H1 (cell line): ENCODE measurements around the gene ACSL6. TPM values are rescaled to one million over a fixed set of nuclear protein-coding genes. Genes with fewer than 3 reads are reported as not detected.

Experiments
- CTCF ChIA-PET: fragments of 300-600 bp; sonication (Branson Sonifier 250); formaldehyde crosslinking; loops from one replicate; lab custom pipeline; 2021; ENCODE audit not compliant: partially characterized antibody; lab: Charles Lee
- POLR2A ChIA-PET: fragments of 300-600 bp; sonication (Branson Sonifier 250); formaldehyde crosslinking; loops from one replicate; lab custom pipeline; 2021; ENCODE audit warnings: inconsistent platforms; ENCODE audit not compliant: partially characterized antibody; lab: Charles Lee
- DNase-seq, 2 experiments: peaks; one replicate each; pipeline versions ENCODE4 v3.0.0 to v3.0.0-alpha.2; 2010 to 2022; ENCODE audit warnings: low spot score in 2 of 2, low read depth in 1 of 2, mixed read lengths in 1 of 2
- FAIRE-seq: peaks from 2 replicates; lab custom pipeline; 2011; peaks lifted over from hg19 to GRCh38; lab: Jason Lieb, UNC
- H2AFZ ChIP-seq: 2 replicates; pipeline ENCODE4 v1.8.1; 2012; ENCODE audit warnings: low read length, inconsistent platforms
- H2AK5ac ChIP-seq: 2 replicates; pipeline ENCODE4 v1.6.1; 2013; ENCODE audit warnings: low read depth, low read length
- H2BK120ac ChIP-seq: replicated peaks from 2 replicates; pipeline ENCODE3; 2013; ENCODE audit warnings: low read depth, low read length, inconsistent platforms
- H2BK12ac ChIP-seq: 2 replicates; pipeline ENCODE4 v1.6.1; 2013; ENCODE audit warnings: low read depth, low read length
- H2BK15ac ChIP-seq: 2 replicates; pipeline ENCODE4 v1.6.1; 2013; ENCODE audit warnings: low read length
- H2BK20ac ChIP-seq: 2 replicates; pipeline ENCODE4 v1.6.1; 2013; ENCODE audit warnings: low read length
- H2BK5ac ChIP-seq: 2 replicates; pipeline ENCODE4 v1.6.1; 2013; ENCODE audit warnings: low read depth, low read length
- H3K14ac ChIP-seq: 2 replicates; pipeline ENCODE4 v1.6.1; 2013; ENCODE audit warnings: inconsistent platforms; ENCODE audit not compliant: insufficient read length
- H3K18ac ChIP-seq: 2 replicates; pipeline ENCODE4 v1.6.1; 2013; ENCODE audit warnings: low read length; ENCODE audit errors: extremely low read depth
- H3K23ac ChIP-seq: 2 replicates; pipeline ENCODE4 v1.6.1; 2013; ENCODE audit warnings: inconsistent platforms; ENCODE audit not compliant: insufficient read length
- H3K23me2 ChIP-seq: 2 replicates; pipeline ENCODE4 v1.6.1; 2013; ENCODE audit warnings: low read depth, low read length
- H3K27ac ChIP-seq: 2 replicates; pipeline ENCODE4 v1.6.1; 2011; ENCODE audit warnings: low read depth, low read length, inconsistent platforms
- H3K27me3 ChIP-seq, 4 experiments: replicated peaks in 1 of 4; 1 replicate in 1 of 4; 2 replicates in 3 of 4; pipeline versions ENCODE4 v1.6.1 to v1.8.1; 2011 to 2013; ENCODE audit warnings: low read length in 3 of 4, mild to moderate bottlenecking in 3 of 4, inconsistent platforms in 2 of 4, mixed read lengths in 2 of 4, moderate library complexity in 1 of 4; ENCODE audit not compliant: control insufficient read depth in 3 of 4, insufficient read depth in 3 of 4; ENCODE audit errors: extremely low read depth in 1 of 4
- H3K36me3 ChIP-seq, 4 experiments: 2 replicates each; pipeline versions ENCODE4 v1.6.1 to v1.8.1; 2011 to 2013; ENCODE audit warnings: mild to moderate bottlenecking in 4 of 4, low read length in 3 of 4, moderate library complexity in 2 of 4, control low read depth in 1 of 4, inconsistent platforms in 1 of 4; ENCODE audit not compliant: insufficient read depth in 4 of 4, control insufficient read depth in 2 of 4
- H3K4ac ChIP-seq: replicated peaks from 2 replicates; pipeline ENCODE3; 2013; ENCODE audit warnings: low read length, low read depth, mixed read lengths, inconsistent platforms; ENCODE audit not compliant: insufficient read length
- H3K4me1 ChIP-seq, 4 experiments: replicated peaks in 1 of 4; 1 replicate in 1 of 4; 2 replicates in 3 of 4; pipeline versions ENCODE4 v1.6.1 to v1.8.1; 2011 to 2013; ENCODE audit warnings: low read length in 3 of 4, inconsistent platforms in 2 of 4, mixed read lengths in 1 of 4; ENCODE audit not compliant: insufficient read depth in 4 of 4, control insufficient read depth in 3 of 4
- H3K4me2 ChIP-seq, 2 experiments: 2 replicates each; pipeline versions ENCODE4 v1.6.1 to v1.8.1; 2011 to 2013; ENCODE audit warnings: low read depth in 2 of 2, low read length in 2 of 2, control low read depth in 1 of 2, inconsistent platforms in 1 of 2, mild to moderate bottlenecking in 1 of 2; ENCODE audit not compliant: insufficient read depth in 1 of 2
- H3K4me3 ChIP-seq, 4 experiments: fragments of 200-600, 300-600 bp in 1 of 4; sonication (generic), shearing (Covaris generic), sonication (Bioruptor Twin) in 1 of 4; 2 replicates each; pipeline versions ENCODE4 v1.5.1 to v1.8.1; 2011 to 2016; ENCODE audit warnings: low read length in 4 of 4, low read depth in 3 of 4, control low read depth in 2 of 4, inconsistent platforms in 2 of 4, mild to moderate bottlenecking in 2 of 4, mixed read lengths in 1 of 4, moderate library complexity in 1 of 4; ENCODE audit not compliant: insufficient read depth in 2 of 4; ENCODE audit errors: extremely low read depth in 1 of 4
- H3K56ac ChIP-seq: replicated peaks from 2 replicates; pipeline ENCODE3; 2013; ENCODE audit warnings: low read depth, mild to moderate bottlenecking, mixed read lengths, low read length, inconsistent platforms; ENCODE audit not compliant: insufficient read length
- H3K79me1 ChIP-seq: 2 replicates; pipeline ENCODE4 v1.6.1; 2013; ENCODE audit warnings: low read depth, low read length, control low read depth
- H3K79me2 ChIP-seq, 2 experiments: 2 replicates each; pipeline versions ENCODE4 v1.6.1 to v1.8.1; 2012 to 2013; ENCODE audit warnings: low read length in 2 of 2, mild to moderate bottlenecking in 2 of 2, inconsistent platforms in 1 of 2; ENCODE audit not compliant: insufficient read depth in 2 of 2, control insufficient read depth in 1 of 2
- H3K9ac ChIP-seq, 4 experiments: replicated peaks in 1 of 4; 1 replicate in 1 of 4; 2 replicates in 3 of 4; pipeline versions ENCODE4 v1.6.1 to v1.8.1; 2011 to 2013; ENCODE audit warnings: low read depth in 3 of 4, low read length in 3 of 4, control low read depth in 2 of 4, mild to moderate bottlenecking in 2 of 4, moderate library complexity in 2 of 4, inconsistent platforms in 1 of 4; ENCODE audit errors: extremely low read depth in 1 of 4
- H3K9me3 ChIP-seq, 2 experiments: 2 replicates each; pipeline versions ENCODE4 v1.6.1 to v1.8.1; 2012 to 2013; ENCODE audit warnings: mild to moderate bottlenecking in 2 of 2, moderate library complexity in 2 of 2, control low read depth in 1 of 2, inconsistent platforms in 1 of 2, low read depth in 1 of 2, low read length in 1 of 2, mixed read lengths in 1 of 2; ENCODE audit not compliant: insufficient read depth in 2 of 2
- H4K20me1 ChIP-seq, 2 experiments: replicated peaks in 1 of 2; 2 replicates each; pipeline versions ENCODE3 to v1.8.1; 2011 to 2013; ENCODE audit warnings: inconsistent platforms in 2 of 2, low read length in 2 of 2, mild to moderate bottlenecking in 1 of 2; ENCODE audit not compliant: insufficient read depth in 2 of 2, control insufficient read depth in 1 of 2
- H4K5ac ChIP-seq: 2 replicates; pipeline ENCODE4 v1.6.1; 2013; ENCODE audit warnings: low read length, low read depth, mixed read lengths, inconsistent platforms; ENCODE audit not compliant: insufficient read length
- H4K8ac ChIP-seq: 2 replicates; pipeline ENCODE4 v1.8.0; 2013; ENCODE audit warnings: mild to moderate bottlenecking, moderate library complexity, low read length, inconsistent platforms; ENCODE audit not compliant: insufficient read depth; ENCODE audit errors: extremely low read depth
- H4K91ac ChIP-seq: replicated peaks from 2 replicates; pipeline ENCODE3; 2013; ENCODE audit warnings: low read length, mixed read lengths, inconsistent platforms; ENCODE audit not compliant: insufficient read length
- CTBP2 ChIP-seq: IDR thresholded peaks from 2 replicates; pipeline ENCODE4 v1.7.0; 2011; ENCODE audit warnings: borderline replicate concordance, mild to moderate bottlenecking, moderate library complexity, mixed read lengths, low read length; ENCODE audit not compliant: insufficient read depth, insufficient read length
- CTCF ChIP-seq, 3 experiments: IDR thresholded peaks; 1 replicate in 2 of 3; 2 replicates in 1 of 3; pipeline versions ENCODE4 v1.5.1 to v1.6.1; 2011; ENCODE audit warnings: low read length in 3 of 3, mild to moderate bottlenecking in 3 of 3, inconsistent platforms in 2 of 3, low read depth in 1 of 3, moderate library complexity in 1 of 3; ENCODE audit not compliant: insufficient read depth in 1 of 3; ENCODE audit errors: control extremely low read depth in 1 of 3
- GTF2F1 ChIP-seq: IDR thresholded peaks from 2 replicates; pipeline ENCODE4 v1.6.1; 2012; ENCODE audit warnings: low read depth, low read length, improper control_type of control experiment, borderline replicate concordance
- SIRT6 ChIP-seq: IDR thresholded peaks from one replicate; pipeline ENCODE4 v1.7.1; 2012; ENCODE audit warnings: low read length, inconsistent platforms
- SRF ChIP-seq: IDR thresholded peaks from 2 replicates; pipeline ENCODE4 v1.6.1; 2011; ENCODE audit warnings: mild to moderate bottlenecking, low read depth, low read length, moderate library complexity
- WGBS, 2 experiments: shearing (Covaris generic) in 1 of 2; methylation state at CpG; one replicate each; pipeline versions ENCODE4 v1.1.6 to v1.1.7; 2013 to 2015; ENCODE audit warnings: low lambda C conversion rate in 2 of 2, mixed read lengths in 2 of 2, inconsistent platforms in 1 of 2, low coverage in 1 of 2, missing lambda C conversion rate in 1 of 2; ENCODE audit not compliant: insufficient replicate concordance in 2 of 2, insufficient coverage in 1 of 2, insufficient read length in 1 of 2; ENCODE audit errors: extremely low coverage in 1 of 2, missing lambda C conversion rate in 1 of 2; 5-methylcytosine and 5-hydroxymethylcytosine counted together
- polyA plus RNA-seq, 7 experiments: library from polyadenylated mRNA; depleted of rRNA in 3 of 7; stranded (reverse) in 5 of 7; unstranded in 2 of 7; fragments of >200 nt in 5 of 7; fragments of 200-250 nt in 2 of 7; gene quantifications; 1 replicate in 5 of 7; 2 replicates in 1 of 7; 4 replicates in 1 of 7; pipeline versions ENCODE4 v1.2.1 to v1.2.3, GENCODE V29; 2011 to 2013; ENCODE audit warnings: missing spikeins in 2 of 7, mixed read lengths in 2 of 7
- total RNA-seq: library from RNA; stranded (reverse); fragmentation: NEBNext Ultra II Directional; extraction: Animal tissue kit (Norgen Biotek cat#: 25700); gene quantifications from 2 replicates; pipeline ENCODE4 v1.2.1, GENCODE V29; 2021

The ACSL6 gene
- total and polyA plus RNA-seq, 2 of the 8 experiments (the other 6 are each of a cell fraction or from before 2014, with no cell fraction given), result 2.3 to 2.4 TPM

GRCh38 chr5:132058646-132059042 lies 47.2 kb upstream of the ACSL6 start:
- H3K79me1 ChIP-seq, result no peaks in the 10 kb centered on the region
- H3K4me2 ChIP-seq, result no peak overlapping the region
- no peaks in the 10 kb centered on the region for H3K36me3 ChIP-seq
- H3K4ac ChIP-seq, result no peak overlapping the region
- CTCF ChIA-PET, result interaction anchor here (0.5 to 2.0 kb wide), 6 partner anchors 51 to 469 kb away, joined by 3 to 7 read pairs (median 3); partner anchors contain the start of gene P4HA2
- H2BK12ac ChIP-seq, result no peak overlapping the region
- no peak for TF ChIP-seq SIRT6
- no peak for TF ChIP-seq CTCF (IDR thresholded peaks at IDR 0.05; ENCODE audit: control extremely low read depth in 1 of 3, insufficient read depth in 1 of 3, low read depth in 1 of 3, low read length in 3 of 3)
- no peak for TF ChIP-seq CTBP2
- TF ChIP-seq GTF2F1, result no peak
- no peak for TF ChIP-seq SRF
- no peaks in the 10 kb centered on the region for H4K20me1 ChIP-seq
- H2BK5ac ChIP-seq, result no peak overlapping the region
- no peak overlapping the region for H4K91ac ChIP-seq
- no peak overlapping the region for H2AK5ac ChIP-seq
- H2BK15ac ChIP-seq, result 0 out of 2 replicates have a peak overlapping the region, but pooled peaks have one; percentile 83
- no peak overlapping the region for H3K56ac ChIP-seq
- H2AFZ ChIP-seq, result peak overlapping the region; percentile 59; the same call in 1 of the 2 replicates
- H3K23ac ChIP-seq, result no peak overlapping the region
- POLR2A ChIA-PET, result no interaction called here
- DNase-seq (peak in 1 of 2 experiments; percentile 30), FAIRE-seq (no peak)
- H4K8ac ChIP-seq, result no peak overlapping the region
- H3K79me2 ChIP-seq, result no peaks in the 10 kb centered on the region
- H3K9ac ChIP-seq, result no peak overlapping the region
- no peaks in the 10 kb centered on the region for H3K23me2 ChIP-seq
- no peaks in the 10 kb centered on the region for H3K27me3 ChIP-seq
- no peak overlapping the region for H4K5ac ChIP-seq
- no peak overlapping the region for H3K18ac ChIP-seq
- no peak overlapping the region for H2BK20ac ChIP-seq
- H3K27ac ChIP-seq, result no peak overlapping the region
- no peak overlapping the region for H3K4me3 ChIP-seq
- no peaks in the 10 kb centered on the region for H3K9me3 ChIP-seq
- H3K14ac ChIP-seq, result no peak overlapping the region
- no peaks in the 10 kb centered on the region; a peak in 1 of 7 replicates for H3K4me1 ChIP-seq
- WGBS, 2 experiments, result 87% methylated on average over 7 of the region's 7 CpGs; no CpG with 5 or more reads in 1 of the 2 experiments
- H2BK120ac ChIP-seq, result no peak overlapping the region
